K562 (cell line): ENCODE data around the gene CHPF2. TPM values are rescaled to one million over a fixed set of nuclear protein-coding genes. Genes with fewer than 3 reads are reported as not detected.

Experiments used
- ATAC-seq: fragments of 200-7000 bp; cut with Tn5 transposase; 3 replicates; pipeline ENCODE4 v1.9.1; 2020; ENCODE audit warnings: moderate library complexity
- BruUV-seq: library from RNA; stranded (reverse); fragments of 400-500 nt; replicated peaks from 2 replicates; lab custom pipeline; 2021; lab: Mats Ljungman, UMichigan
- CTCF ChIA-PET: fragments of 300-600 bp; formaldehyde crosslinking; extraction: SDS; loops from one replicate; lab custom pipeline; 2021; ENCODE audit warnings: low intra/inter-chr PET ratio; lab: Yijun Ruan, JAX
- POLR2A ChIA-PET: fragments of 300-600, 350-650 bp; sonication (Branson Sonifier 250); formaldehyde crosslinking; extraction: SDS; loops from one replicate; lab custom pipeline; 2021; ENCODE audit warnings: antibody characterized with exemption, inconsistent platforms; lab: Yijun Ruan, JAX
- DNase-seq, 4 experiments: peaks; one replicate each; pipeline versions ENCODE4 v3.0.0 to v3.0.0-alpha.2; 2011 to 2018; ENCODE audit warnings: low spot score in 3 of 4, mixed read lengths in 3 of 4; ENCODE audit errors: extremely low read depth in 1 of 4
- FAIRE-seq: peaks from 2 replicates; lab custom pipeline; 2011; peaks lifted over from hg19 to GRCh38; lab: Jason Lieb, UNC
- H2AFZ ChIP-seq: 2 replicates; pipeline ENCODE4 v1.6.0; 2011; ENCODE audit warnings: low read depth, low read length, control low read depth, inconsistent platforms
- H3K27ac ChIP-seq: fragments of 200-600 bp; 3 replicates; pipeline ENCODE4 v1.8.0; 2011; ENCODE audit warnings: low read depth, mild to moderate bottlenecking, control low read depth, inconsistent platforms, low read length, moderate library complexity, mixed read lengths; ENCODE audit errors: extremely low read depth
- H3K27me3 ChIP-seq, 2 experiments: fragments of 300-600 bp in 1 of 2; 2 replicates in 1 of 2; 3 replicates in 1 of 2; pipeline versions ENCODE4 v1.6.0 to v1.8.0; 2011; ENCODE audit warnings: inconsistent platforms in 2 of 2, low read length in 2 of 2, mild to moderate bottlenecking in 1 of 2, mixed read lengths in 1 of 2, moderate library complexity in 1 of 2; ENCODE audit not compliant: control insufficient read depth in 2 of 2, insufficient read depth in 2 of 2
- H3K36me3 ChIP-seq: fragments of 300-600 bp; 3 replicates; pipeline ENCODE4 v1.8.0; 2011; ENCODE audit warnings: mild to moderate bottlenecking, low read length, inconsistent platforms; ENCODE audit not compliant: control insufficient read depth, insufficient read depth
- H3K4me1 ChIP-seq, 2 experiments: fragments of 200-600 bp in 1 of 2; replicated peaks in 1 of 2; 2 replicates in 1 of 2; 3 replicates in 1 of 2; pipeline versions ENCODE4 v1.5.1 to v1.8.0; 2011; ENCODE audit warnings: inconsistent platforms in 2 of 2, low read length in 2 of 2, mild to moderate bottlenecking in 1 of 2, mixed read lengths in 1 of 2, moderate library complexity in 1 of 2; ENCODE audit not compliant: control insufficient read depth in 2 of 2, insufficient read depth in 2 of 2
- H3K4me2 ChIP-seq: 2 replicates; pipeline ENCODE4 v1.6.1; 2011; ENCODE audit warnings: low read length, control low read depth, inconsistent platforms, mixed read lengths; ENCODE audit not compliant: insufficient read depth
- H3K4me3 ChIP-seq: fragments of 200-600 bp; sonication (generic), shearing (Covaris generic); 2 replicates; pipeline ENCODE4 v1.5.1; 2016; ENCODE audit warnings: control low read depth, inconsistent platforms
- H3K79me2 ChIP-seq: fragments of 200-600 bp; 3 replicates; pipeline ENCODE4 v1.8.0; 2011; ENCODE audit warnings: low read length, inconsistent platforms; ENCODE audit not compliant: control insufficient read depth, insufficient read depth
- H3K9ac ChIP-seq, 2 experiments: 2 replicates each; pipeline versions ENCODE4 v1.6.0 to v1.6.1; 2011; ENCODE audit warnings: low read depth in 2 of 2, low read length in 2 of 2, control low read depth in 1 of 2, inconsistent platforms in 1 of 2, mild to moderate bottlenecking in 1 of 2, mixed read lengths in 1 of 2; ENCODE audit not compliant: insufficient read depth in 1 of 2
- H3K9me1 ChIP-seq: one replicate; pipeline ENCODE4 v1.6.0; 2011; ENCODE audit warnings: inconsistent platforms, mild to moderate bottlenecking, low read length, moderate library complexity; ENCODE audit not compliant: control insufficient read depth, insufficient read depth
- H3K9me3 ChIP-seq: replicated peaks from 2 replicates; pipeline ENCODE4 v1.5.1; 2011; ENCODE audit warnings: low read depth, low read length, inconsistent platforms; ENCODE audit not compliant: control insufficient read depth, insufficient read depth
- H4K20me1 ChIP-seq: replicated peaks from 2 replicates; pipeline ENCODE4 v1.6.1; 2011; ENCODE audit warnings: low read length, inconsistent platforms, mixed read lengths; ENCODE audit not compliant: control insufficient read depth, insufficient read depth
- ARID1B ChIP-seq: fragments of 450-650 bp; IDR thresholded peaks from 2 replicates; pipeline ENCODE4 v1.6.1; 2016; ENCODE audit warnings: antibody characterized with exemption, mild to moderate bottlenecking, inconsistent platforms
- BMI1 ChIP-seq: fragments of 150-350 bp; IDR thresholded peaks from 2 replicates; pipeline ENCODE4 v1.6.1; 2014; ENCODE audit warnings: low read length
- CHD4 ChIP-seq: fragments of 200-600 bp; sonication (generic); IDR thresholded peaks from 3 replicates; pipeline ENCODE4 v1.6.1; 2012; ENCODE audit warnings: low read depth, mild to moderate bottlenecking, mixed read lengths, low read length, inconsistent platforms; ENCODE audit not compliant: insufficient read depth, insufficient replicate concordance, poor library complexity, severe bottlenecking
- CXXC5 ChIP-seq: fragments of 250-450 bp; sonication (Bioruptor Pico); IDR thresholded peaks from 2 replicates; pipeline ENCODE4 v1.8.0; 2022; ENCODE audit warnings: inconsistent platforms, mild to moderate bottlenecking, moderate library complexity
- ETV5 ChIP-seq: sonication (generic); formaldehyde crosslinking; IDR thresholded peaks from 2 replicates; pipeline ENCODE4 v1.4.0; 2020; ENCODE audit warnings: low read depth, mild to moderate bottlenecking, missing genetic modification reagents
- GTF2E2 ChIP-seq: fragments of 200-800 bp; sonication (Bioruptor generic); IDR thresholded peaks from 2 replicates; pipeline ENCODE4 v1.6.1; 2016; ENCODE audit warnings: missing genetic modification characterization, missing compliant biosample characterization
- KAT2B ChIP-seq: IDR thresholded peaks from one replicate; pipeline ENCODE4 v1.6.1; 2012; ENCODE audit warnings: low read depth, mild to moderate bottlenecking, control low read depth, inconsistent platforms, low read length, moderate library complexity
- KAT8 ChIP-seq: fragments of 450-650 bp; IDR thresholded peaks from 2 replicates; pipeline ENCODE4 v1.6.1; 2016; ENCODE audit warnings: low read depth, mild to moderate bottlenecking
- LCOR ChIP-seq: sonication (generic); formaldehyde crosslinking; IDR thresholded peaks from 2 replicates; pipeline ENCODE4 v1.8.0; 2022; ENCODE audit warnings: mild to moderate bottlenecking, missing genetic modification reagents
- NFIC ChIP-seq: fragments of 450-650 bp; IDR thresholded peaks from 2 replicates; pipeline ENCODE4 v1.6.1; 2017; ENCODE audit warnings: mild to moderate bottlenecking, inconsistent platforms
- PCBP1 ChIP-seq: fragments of 200-400 bp; formaldehyde crosslinking; IDR thresholded peaks from 2 replicates; pipeline ENCODE4 v1.6.1; 2018; ENCODE audit warnings: mild to moderate bottlenecking, low read depth, low read length; ENCODE audit not compliant: poor library complexity, severe bottlenecking
- RAD51 ChIP-seq: fragments of 450-650 bp; IDR thresholded peaks from 2 replicates; pipeline ENCODE4 v1.7.1; 2016; ENCODE audit warnings: low read depth, mild to moderate bottlenecking, borderline replicate concordance
- RBM22 ChIP-seq: fragments of 200-400 bp; formaldehyde crosslinking; IDR thresholded peaks from 2 replicates; pipeline ENCODE4 v1.6.1; 2018; ENCODE audit warnings: low read length, low read depth; ENCODE audit not compliant: poor library complexity, severe bottlenecking
- SIRT6 ChIP-seq: IDR thresholded peaks from one replicate; pipeline ENCODE4 v1.6.1; 2012; ENCODE audit warnings: low read depth, mild to moderate bottlenecking, control low read depth, inconsistent platforms, low read length, moderate library complexity
- SRSF3 ChIP-seq: fragments of 200-400 bp; formaldehyde crosslinking; IDR thresholded peaks from 2 replicates; pipeline ENCODE4 v1.6.1; 2016; ENCODE audit warnings: mild to moderate bottlenecking, low read length, moderate library complexity; ENCODE audit not compliant: insufficient read depth
- ZNF436 ChIP-seq: fragments of 250-450, 450-650 bp; sonication (Bioruptor Pico); formaldehyde crosslinking; IDR thresholded peaks from 2 replicates; pipeline ENCODE4 v1.7.0; 2020; ENCODE audit warnings: mild to moderate bottlenecking
- WGBS: fragments of 100-300 bp; shearing (Covaris generic); methylation state at CpG from one replicate; pipeline ENCODE4 v1.1.6; 2016; ENCODE audit warnings: low coverage, mixed read lengths; ENCODE audit not compliant: insufficient coverage; ENCODE audit errors: missing lambda C conversion rate; 5-methylcytosine and 5-hydroxymethylcytosine counted together
- in situ Hi-C: fragments of 300-500 bp; cut with MboI; formaldehyde crosslinking; loops from 4 replicates; pipeline ENCODE4 v1.15.0; 2018; ENCODE audit warnings: inconsistent platforms, mixed read lengths
- intact Hi-C: fragments of 100-400 bp; cut with micrococcal nuclease; formaldehyde crosslinking; loops from 2 replicates; pipeline ENCODE4 v1.14.2; 2022
- polyA plus RNA-seq, 8 experiments: library from polyadenylated mRNA; depleted of rRNA in 4 of 8; stranded (reverse) in 5 of 8; unstranded in 3 of 8; fragments of >200 nt; fragmentation: Nextera tagmentation in 2 of 8; fragmentation: Illumina TruSeq in 1 of 8; extraction: Ambion mirVana in 2 of 8; extraction: Trizol in 1 of 8; gene quantifications; 2 replicates each; pipeline versions ENCODE4 v1.2.1 to v1.2.3, GENCODE V29; 2011 to 2014; ENCODE audit warnings: inconsistent platforms in 1 of 8, missing spikeins in 1 of 8
- total RNA-seq, 7 experiments: library from RNA; depleted of rRNA in 6 of 7; stranded (reverse); fragments of >200 nt in 6 of 7; fragmentation: Illumina TruSeq in 2 of 7; extraction: Trizol in 2 of 7; gene quantifications; 2 replicates each; pipeline versions ENCODE4 v1.2.1 to v1.2.3, GENCODE V29; 2011 to 2021; ENCODE audit warnings: low replicate concordance in 1 of 7

CHPF2 gene
- total and polyA plus RNA-seq, 9 of the 15 experiments (the other 6 are each of a cell fraction or from before 2014, with no cell fraction given), result 0.08 to 32.8 (median 10.5) TPM

GRCh38 chr7:151255390-151255789 is 23.1 kb downstream of the CHPF2 start:
- BruUV-seq, result no TSS peak
- in situ Hi-C loops, result no loop called here

More at GRCh38 chr7:151255390-151255789, 23.1 kb downstream of the CHPF2 start:
- H3K4me1 ChIP-seq, result peaks cover 5 to 22% of the 10 kb centered on the region in 2 experiments; a peak in 4 of 5 replicates
- peaks cover 26% of the 10 kb centered on the region for H4K20me1 ChIP-seq
- TF ChIP-seq RAD51 (no peak), CHD4 (no peak), CXXC5 (CRISPR knock-in tag) (no peak), BMI1 (no peak), KAT8 (no peak), PCBP1 (no peak), ARID1B (no peak), ZNF436 (CRISPR knock-in tag) (no peak), ETV5 (CRISPR knock-in tag) (no peak), RBM22 (no peak), KAT2B (no peak), NFIC (no peak), GTF2E2 (no peak), SRSF3 (no peak), SIRT6 (no peak), LCOR (no peak)
- H3K4me2 ChIP-seq, result no peak overlapping the region
- FAIRE-seq (no peak), ATAC-seq (no peak), DNase-seq (no peak)
- no peaks in the 10 kb centered on the region for H3K9me1 ChIP-seq
- no peak overlapping the region for H3K4me3 ChIP-seq
- H3K79me2 ChIP-seq, result no peaks in the 10 kb centered on the region
- H3K36me3 ChIP-seq, result no peaks in the 10 kb centered on the region
- no peak overlapping the region for H3K9ac ChIP-seq
- H2AFZ ChIP-seq, result no peak overlapping the region
- ChIA-PET CTCF (no interaction called here), POLR2A (interaction anchor here (0.6 to 1.7 kb wide), 5 partner anchors 9 to 39 kb away, joined by 3 to 6 read pairs (median 3); no protein-coding TSS in a partner anchor)
- H3K9me3 ChIP-seq, result no peaks in the 10 kb centered on the region; the same call in 1 of the 2 replicates
- WGBS, result 0% methylated on average over 7 of the region's 7 CpGs
- H3K27ac ChIP-seq, result no peak overlapping the region
- peaks cover 66 to 91% of the 10 kb centered on the region in 2 experiments for H3K27me3 ChIP-seq
- intact Hi-C loops, result no loop called here
